GM18502 (cell line): ENCODE data around the gene PTPN21.

Experiments used
- ATAC-seq: cut with Tn5 transposase; IDR thresholded peaks from one replicate; pipeline ENCODE4 v1.9.1; 2021; ENCODE audit warnings: mild to moderate bottlenecking; ENCODE audit not compliant: unreplicated experiment, poor library complexity

PTPN21 gene

GRCh38 chr14:88515499-88516221, 39.1 kb downstream of the PTPN21 start:
- ATAC-seq: no peak

- no peak for ATAC-seq
Observed at GRCh38 chr14:88507208-88507607, 47.6 kb downstream of the PTPN21 start.

GRCh38 chr14:88505621-88506020, 49.2 kb downstream of the PTPN21 start:
- no peak for ATAC-seq

GRCh38 chr14:88504602-88505001, 50.2 kb downstream of the PTPN21 start:
- no peak for ATAC-seq

GRCh38 chr14:88503754-88504406, 50.9 kb downstream of the PTPN21 start:
- no peak for ATAC-seq

- ATAC-seq: no peak
Observed at GRCh38 chr14:88502740-88503139, 52.1 kb downstream of the PTPN21 start.

GRCh38 chr14:88500611-88501010, 54.2 kb downstream of the PTPN21 start:
- no peak for ATAC-seq

- no peak for ATAC-seq
Observed at GRCh38 chr14:88499225-88499624, 55.6 kb downstream of the PTPN21 start.

- no peak for ATAC-seq
Observed at GRCh38 chr14:88496414-88496813, 58.4 kb downstream of the PTPN21 start.

- ATAC-seq: no peak
Observed at GRCh38 chr14:88493392-88494185, 61.2 kb downstream of the PTPN21 start.

- ATAC-seq: peak; percentile 93
Observed at GRCh38 chr14:88492272-88493089, 62.3 kb downstream of the PTPN21 start.

- no peak for ATAC-seq
Observed at GRCh38 chr14:88490168-88490567, 64.6 kb downstream of the PTPN21 start.

- ATAC-seq: no peak
Observed at GRCh38 chr14:88488897-88489296, 65.9 kb downstream of the PTPN21 start.

GRCh38 chr14:88488081-88488480, 66.7 kb downstream of the PTPN21 start:
- no peak for ATAC-seq

GRCh38 chr14:88482524-88482923, 72.3 kb downstream of the PTPN21 start:
- ATAC-seq: no peak

- no peak for ATAC-seq
Observed at GRCh38 chr14:88481794-88482193, 73.0 kb downstream of the PTPN21 start.

GRCh38 chr14:88481059-88481458, 73.7 kb downstream of the PTPN21 start:
- no peak for ATAC-seq

GRCh38 chr14:88479574-88479987, 75.2 kb downstream of the PTPN21 start:
- ATAC-seq: no peak

GRCh38 chr14:88478931-88479330, 75.9 kb downstream of the PTPN21 start:
- ATAC-seq: no peak

GRCh38 chr14:88477513-88478250, 77.1 kb downstream of the PTPN21 start:
- ATAC-seq: no peak
